Esophagus (tissue), 2 donors: ENCODE results near the gene MORC3. TPM values are rescaled to one million over a fixed set of nuclear protein-coding genes. Genes with fewer than 3 reads are reported as not detected.
A peak's percentile ranks its signal among the peaks of the same experiment; 100 is the strongest.
"Not testable (repeated sequence)": the region's sequence is repeated elsewhere in the genome, so short reads cannot be mapped to it uniquely, and the experiment has no call there.

Experiments
- H3K27ac ChIP-seq, 2 donors: one replicate each; pipeline ENCODE4 v1.5.1; 2013; ENCODE audit warnings: low read depth in 2 of 2, mild to moderate bottlenecking in 2 of 2, inconsistent platforms in 1 of 2, low read length in 1 of 2, moderate library complexity in 1 of 2
- H3K27me3 ChIP-seq, 2 donors: one replicate each; pipeline ENCODE4 v1.6.1; 2013; ENCODE audit warnings: low read length in 2 of 2, control low read depth in 1 of 2, mild to moderate bottlenecking in 1 of 2; ENCODE audit not compliant: insufficient read depth in 2 of 2, control insufficient read depth in 1 of 2
- H3K36me3 ChIP-seq, 2 donors: one replicate each; pipeline ENCODE4 v1.6.1; 2013; ENCODE audit warnings: low read length in 1 of 2; ENCODE audit not compliant: control insufficient read depth in 2 of 2, insufficient read depth in 2 of 2
- H3K4me1 ChIP-seq, 2 donors: one replicate each; pipeline ENCODE4 v1.6.1; 2013; ENCODE audit warnings: low read length in 1 of 2; ENCODE audit not compliant: control insufficient read depth in 2 of 2, insufficient read depth in 2 of 2
- H3K4me3 ChIP-seq, 2 donors: one replicate each; pipeline ENCODE4 v1.5.1; 2013; ENCODE audit warnings: low read length in 2 of 2, mild to moderate bottlenecking in 2 of 2, low read depth in 1 of 2, moderate library complexity in 1 of 2
- H3K9me3 ChIP-seq, 2 donors: one replicate each; pipeline ENCODE4 v1.6.1; 2013; ENCODE audit warnings: mild to moderate bottlenecking in 2 of 2, low read depth in 1 of 2, low read length in 1 of 2, moderate library complexity in 1 of 2; ENCODE audit not compliant: control insufficient read depth in 2 of 2, insufficient read depth in 1 of 2
- WGBS, 2 donors: extraction: QIAGEN DNeasy Blood & Tissue Kit; methylation state at CpG; one replicate each; pipeline ENCODE4 v1.1.7; 2013; 5-methylcytosine and 5-hydroxymethylcytosine counted together
- polyA plus RNA-seq, 2 donors: library from polyadenylated mRNA; stranded (reverse); fragments of 200-250 nt; gene quantifications; one replicate each; pipeline ENCODE4 v1.2.3, GENCODE V29; 2013
- donor health status: healthy with polysubstance abuse.
- donor health status: Bipolar disorder and iron deficiency.

Gene MORC3
- polyA plus RNA-seq, 2 donors = 13.1 to 18.6 TPM

GRCh38 chr21:36381841-36382589 lies 62.0 kb downstream of the MORC3 start:
- Histone ChIP-seq H3K9me3 (no peaks in the 10 kb centered on the region), H3K4me1 (no peaks in the 10 kb centered on the region), H3K27ac (no peak overlapping the region), H3K36me3 (peaks cover 2 to 6% of the 10 kb centered on the region in 2 donors), H3K27me3 (no peaks in the 10 kb centered on the region), H3K4me3 (no peak overlapping the region)
- 79 to 84% methylated on average over 8 to 9 of the region's 9 CpGs for WGBS, 2 donors

DNA sequence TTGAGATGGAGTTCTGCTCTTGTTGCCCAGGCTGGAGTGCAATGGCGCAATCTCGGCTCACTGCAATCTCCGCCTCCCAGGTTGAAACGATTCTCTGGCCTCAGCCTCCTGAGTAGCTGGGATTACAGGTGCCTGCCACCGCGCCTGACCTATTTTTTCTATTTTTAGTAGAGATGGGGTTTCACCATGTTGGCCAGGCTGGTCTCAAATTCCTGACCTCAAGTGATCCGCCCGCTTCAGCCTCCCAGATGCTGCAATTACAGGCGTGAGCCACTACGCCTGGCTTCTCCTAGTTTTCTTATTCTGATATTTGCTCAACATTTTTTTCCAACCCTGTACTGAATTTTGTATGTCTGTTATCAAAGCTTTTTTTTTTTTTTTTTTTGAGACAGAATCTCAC lies 62.7 kb downstream of the MORC3 start:
- H3K4me1 ChIP-seq, H3K27me3 ChIP-seq, H3K36me3 ChIP-seq, H3K27ac ChIP-seq, H3K4me3 ChIP-seq, H3K9me3 ChIP-seq: not testable (repeated sequence)
- WGBS, 2 donors = 91 to 95% methylated on average over 10 of the region's 10 CpGs

DNA sequence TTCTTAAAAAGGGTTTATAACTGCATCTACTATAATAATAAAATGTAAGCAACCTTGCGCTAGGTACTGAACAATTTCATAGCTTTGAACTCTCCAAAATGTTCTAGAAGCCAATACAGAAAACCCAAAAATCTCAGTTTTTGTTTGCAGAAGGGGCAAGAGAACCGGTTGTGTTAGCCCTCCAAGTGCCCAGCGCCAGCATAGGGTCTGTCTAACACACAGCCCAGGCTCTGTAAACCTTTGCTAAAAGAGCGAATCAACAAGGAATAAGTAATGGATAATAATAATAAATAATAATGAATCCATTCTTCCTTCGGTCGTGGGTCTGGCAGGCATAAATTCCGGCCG lies 64.9 kb downstream of the MORC3 start:
- Histone ChIP-seq H3K27ac (no peak overlapping the region), H3K36me3 (no peaks in the 10 kb centered on the region), H3K4me3 (peak overlapping the region in 1 of 2 donors; percentile 50), H3K4me1 (no peaks in the 10 kb centered on the region), H3K27me3 (no peaks in the 10 kb centered on the region), H3K9me3 (no peaks in the 10 kb centered on the region)
- WGBS, 2 donors = 30 to 36% methylated on average over 8 of the region's 8 CpGs

DNA sequence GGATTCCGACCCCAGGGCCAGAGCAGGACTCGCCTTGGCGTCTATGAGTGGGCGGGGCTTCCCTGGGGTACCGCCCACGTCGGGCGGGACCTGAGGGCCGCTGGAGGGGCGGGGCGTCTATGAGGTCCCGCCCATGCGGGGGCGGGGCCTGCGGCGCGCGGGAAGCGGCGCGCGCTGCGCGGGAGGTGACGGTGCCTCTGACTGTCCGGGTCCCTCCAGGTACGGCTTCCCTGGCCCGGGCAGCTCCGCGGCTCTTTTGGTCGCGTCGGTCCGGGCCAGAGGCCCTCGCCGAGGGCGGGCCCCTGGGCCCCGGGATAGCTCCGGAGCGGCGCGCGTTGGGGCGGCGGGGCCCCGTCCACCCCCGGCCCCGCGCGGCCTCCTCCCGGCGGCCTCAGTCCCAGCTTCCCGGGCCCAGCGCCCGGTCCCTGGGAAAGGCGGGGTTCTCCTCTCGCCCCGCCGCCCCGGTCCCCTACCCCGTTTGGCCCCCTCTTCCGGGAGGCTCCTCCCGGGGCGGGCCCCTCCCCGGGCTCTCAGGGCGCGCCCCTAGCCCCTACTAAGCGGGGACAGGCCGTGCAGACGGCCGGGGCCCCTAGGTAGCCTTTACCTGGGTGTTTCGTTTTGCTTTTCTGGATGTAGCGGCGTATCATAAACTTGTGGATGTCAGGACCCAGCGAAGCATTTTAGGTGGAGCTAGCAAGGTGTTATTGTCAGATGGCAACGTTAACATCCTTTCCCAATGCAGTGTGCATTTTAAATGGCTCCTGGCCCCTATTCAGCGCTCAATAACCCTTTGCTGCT lies 65.4 kb downstream of the MORC3 start, which contains the start of gene CHAF1B:
CHAF1B (plus strand) TSS at position 160 of the 798 bp plus-strand sequence. CDS start 745 bp downstream, outside the sequence.
- WGBS, 2 donors = 1 to 2% methylated on average over 70 to 77 of the region's 77 CpGs
- H3K4me1 ChIP-seq = no peaks in the 10 kb centered on the region
- no peaks in the 10 kb centered on the region for H3K36me3 ChIP-seq
- peak within 1 kb of the TSS; percentile 43 to 51 for H3K27ac ChIP-seq
- no peaks in the 10 kb centered on the region for H3K9me3 ChIP-seq
- H3K27me3 ChIP-seq = no peaks in the 10 kb centered on the region
- peak within 1 kb of the TSS; percentile 50 to 58 for H3K4me3 ChIP-seq

- Histone ChIP-seq H3K27ac (peak overlapping the region; percentile 43 to 51), H3K4me1 (no peaks in the 10 kb centered on the region), H3K9me3 (no peaks in the 10 kb centered on the region), H3K4me3 (peak overlapping the region; percentile 50 to 58), H3K36me3 (no peaks in the 10 kb centered on the region), H3K27me3 (no peaks in the 10 kb centered on the region)
- 64 to 70% methylated on average over 21 of the region's 21 CpGs for WGBS, 2 donors
Observed at GRCh38 chr21:36386031-36386642, 66.1 kb downstream of the MORC3 start.

DNA sequence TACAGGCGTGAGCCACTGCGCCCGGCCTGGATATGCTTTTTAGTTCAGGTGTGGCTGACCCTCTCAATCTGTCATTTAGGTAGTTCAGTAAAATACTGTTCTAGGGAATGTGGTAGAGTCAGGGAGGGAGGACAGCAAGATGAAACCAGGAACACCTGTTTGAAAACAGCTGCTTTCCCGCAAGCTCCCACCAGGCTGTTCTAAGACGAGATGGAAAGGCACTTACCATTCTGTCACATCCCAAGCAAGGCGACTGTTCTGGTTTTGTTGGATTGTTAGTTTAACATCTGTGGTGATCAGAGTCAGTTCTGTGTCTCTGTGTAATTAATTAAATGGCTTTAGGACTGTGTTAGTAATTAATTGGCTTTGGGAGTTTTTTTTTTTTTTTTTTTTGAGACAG lies 68.1 kb downstream of the MORC3 start:
- H3K27me3 ChIP-seq = no peaks in the 10 kb centered on the region
- no peaks in the 10 kb centered on the region for H3K4me1 ChIP-seq

DNA sequence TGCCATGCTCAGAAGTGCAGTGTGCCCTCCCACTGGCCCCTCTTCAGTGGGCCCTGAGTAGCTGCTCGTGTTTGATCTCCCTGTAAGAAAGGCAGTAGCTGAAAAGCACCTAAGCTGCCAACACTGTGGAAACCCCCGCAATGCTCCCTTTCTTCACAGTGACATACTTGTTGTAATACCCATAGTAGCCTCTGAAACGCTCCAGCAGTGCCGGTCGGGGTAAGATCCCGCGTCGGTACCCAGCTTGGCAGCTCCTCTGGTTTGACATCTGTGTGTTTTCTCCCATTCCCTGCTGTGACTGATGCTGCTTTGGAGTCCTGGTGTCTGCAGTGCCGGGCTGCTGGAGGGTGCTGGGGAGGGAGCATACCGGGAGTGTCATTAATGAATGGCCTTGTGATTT lies 68.8 kb downstream of the MORC3 start:
- no peaks in the 10 kb centered on the region for H3K27me3 ChIP-seq
- H3K9me3 ChIP-seq = no peaks in the 10 kb centered on the region
- H3K4me3 ChIP-seq = no peak overlapping the region
- no peaks in the 10 kb centered on the region for H3K4me1 ChIP-seq
- H3K27ac ChIP-seq = no peak overlapping the region
- WGBS, 2 donors = 56 to 63% methylated on average over 10 of the region's 10 CpGs
- H3K36me3 ChIP-seq = no peaks in the 10 kb centered on the region

More for the DNA sequence above, 68.1 kb downstream of the MORC3 start:
- 94 to 97% methylated on average over 6 of the region's 6 CpGs for WGBS, 2 donors
- Histone ChIP-seq H3K9me3 (no peaks in the 10 kb centered on the region), H3K27ac (no peak overlapping the region), H3K36me3 (no peaks in the 10 kb centered on the region), H3K4me3 (no peak overlapping the region)

GRCh38 chr21:36391649-36392048 lies 71.7 kb downstream of the MORC3 start:
- H3K4me1 ChIP-seq, H3K36me3 ChIP-seq: not testable (repeated sequence)
- 96 to 99% methylated on average over 5 of the region's 6 CpGs for WGBS, 2 donors

DNA sequence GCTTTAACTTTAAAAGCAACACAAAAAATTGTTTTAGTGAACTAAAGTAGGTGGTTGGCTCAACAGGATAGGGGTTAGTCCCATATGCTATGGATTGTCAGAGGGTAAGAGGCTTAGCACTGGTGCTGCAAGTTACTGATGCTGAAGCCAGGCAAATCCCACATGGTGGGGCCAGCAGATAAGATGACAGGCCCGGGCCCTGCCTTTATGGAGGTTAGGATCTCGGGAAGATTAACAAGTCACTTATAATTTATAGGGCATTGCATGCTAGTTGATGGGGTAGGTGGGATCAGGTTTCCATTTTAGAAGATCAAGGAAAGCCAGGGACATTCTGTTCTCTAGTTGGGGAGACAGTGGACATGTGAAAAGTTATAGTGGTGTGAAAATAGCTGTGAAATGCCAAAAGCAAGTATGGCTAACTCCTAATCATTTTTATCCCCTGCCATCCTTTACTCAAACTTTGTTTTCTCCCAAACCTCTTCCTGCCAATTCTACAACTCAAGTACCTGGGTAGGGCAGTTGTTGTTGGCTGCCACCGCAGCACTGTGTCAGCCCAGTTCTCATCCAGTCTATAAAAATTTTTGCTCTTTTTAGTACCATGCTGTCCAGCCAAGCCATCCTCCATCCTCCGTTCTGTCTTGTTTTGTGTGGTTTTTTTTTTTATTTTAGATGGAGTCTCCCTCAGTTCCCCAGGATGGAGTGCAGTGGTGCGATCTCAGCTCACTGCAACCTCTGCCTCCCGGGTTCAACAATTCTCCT lies 75.5 kb downstream of the MORC3 start:
- Histone ChIP-seq H3K36me3 (peaks cover 0 to 3% of the 10 kb centered on the region in 2 donors), H3K27me3 (no peaks in the 10 kb centered on the region), H3K4me3 (no peak overlapping the region), H3K27ac (no peak overlapping the region), H3K9me3 (no peaks in the 10 kb centered on the region), H3K4me1 (no peaks in the 10 kb centered on the region)
- 93% methylated on average over 6 of the region's 6 CpGs for WGBS, 2 donors

More at GRCh38 chr21:36391649-36392048, 71.7 kb downstream of the MORC3 start:
- not testable (repeated sequence) for H3K27ac ChIP-seq, H3K9me3 ChIP-seq, H3K4me3 ChIP-seq, H3K27me3 ChIP-seq
